Mesenchymal stem cell (in vitro differentiated cells and primary cell): ENCODE results near the gene UBFD1.

Experiments used
- DNase-seq: peaks from one replicate; pipeline ENCODE4 v3.0.0-alpha.2; 2013
- H2AFZ ChIP-seq: one replicate; pipeline ENCODE4 v1.6.1; 2013; ENCODE audit warnings: low read depth, mild to moderate bottlenecking, control low read depth, inconsistent platforms, low read length, moderate library complexity
- H2AK5ac ChIP-seq: 2 replicates; pipeline ENCODE4 v1.6.1; 2013; ENCODE audit warnings: low read length, moderate library complexity, mild to moderate bottlenecking, inconsistent platforms; ENCODE audit not compliant: severe bottlenecking
- H2BK120ac ChIP-seq: one replicate; pipeline ENCODE4 v1.6.1; 2013; ENCODE audit warnings: low read depth, mild to moderate bottlenecking, inconsistent platforms, low read length, moderate library complexity
- H2BK12ac ChIP-seq, 2 experiments: one replicate each; pipeline ENCODE4 v1.6.1; 2013; ENCODE audit warnings: inconsistent platforms in 2 of 2, low read length in 2 of 2, mild to moderate bottlenecking in 2 of 2, moderate library complexity in 2 of 2, control low read depth in 1 of 2
- H2BK15ac ChIP-seq: one replicate; pipeline ENCODE4 v1.6.1; 2013; ENCODE audit warnings: mild to moderate bottlenecking, low read depth, inconsistent platforms; ENCODE audit not compliant: poor library complexity, severe bottlenecking
- H2BK5ac ChIP-seq: 2 replicates; pipeline ENCODE4 v1.6.1; 2013; ENCODE audit warnings: low read depth, mild to moderate bottlenecking, low read length, control low read depth, inconsistent platforms; ENCODE audit not compliant: poor library complexity, severe bottlenecking
- H3K14ac ChIP-seq, 2 experiments: one replicate each; pipeline ENCODE4 v1.6.1; 2013; ENCODE audit warnings: inconsistent platforms in 2 of 2, low read length in 2 of 2, control low read depth in 1 of 2, mild to moderate bottlenecking in 1 of 2, moderate library complexity in 1 of 2
- H3K18ac ChIP-seq, 2 experiments: one replicate each; pipeline ENCODE4 v1.6.1; 2013; ENCODE audit warnings: inconsistent platforms in 2 of 2, low read length in 2 of 2, control low read depth in 1 of 2, low read depth in 1 of 2, mild to moderate bottlenecking in 1 of 2
- H3K23ac ChIP-seq, 2 experiments: one replicate each; pipeline ENCODE4 v1.6.1; 2013; ENCODE audit warnings: inconsistent platforms in 2 of 2, low read length in 2 of 2, mild to moderate bottlenecking in 2 of 2, moderate library complexity in 2 of 2, control low read depth in 1 of 2
- H3K27ac ChIP-seq: 2 replicates; pipeline ENCODE4 v1.5.1; 2013; ENCODE audit warnings: mild to moderate bottlenecking, moderate library complexity, low read length, control low read depth, inconsistent platforms; ENCODE audit not compliant: poor library complexity, severe bottlenecking
- H3K27me3 ChIP-seq, 2 experiments: 2 replicates each; pipeline versions ENCODE4 v1.6.1 to v1.7.0; 2013; ENCODE audit warnings: low read length in 2 of 2, mild to moderate bottlenecking in 2 of 2, moderate library complexity in 2 of 2, control low read depth in 1 of 2, inconsistent platforms in 1 of 2; ENCODE audit not compliant: control insufficient read depth in 1 of 2, insufficient read depth in 1 of 2
- H3K36me3 ChIP-seq, 2 experiments: 2 replicates each; pipeline versions ENCODE4 v1.6.1 to v1.7.0; 2013; ENCODE audit warnings: low read length in 2 of 2, control low read depth in 1 of 2, inconsistent platforms in 1 of 2, low read depth in 1 of 2, mild to moderate bottlenecking in 1 of 2; ENCODE audit not compliant: insufficient read depth in 2 of 2, control insufficient read depth in 1 of 2
- H3K4ac ChIP-seq, 2 experiments: one replicate each; pipeline ENCODE4 v1.6.1; 2013; ENCODE audit warnings: inconsistent platforms in 2 of 2, low read length in 2 of 2, mild to moderate bottlenecking in 2 of 2, moderate library complexity in 2 of 2, control low read depth in 1 of 2, low read depth in 1 of 2
- H3K4me1 ChIP-seq: 2 replicates; pipeline ENCODE4 v1.6.1; 2013; ENCODE audit warnings: low read depth, low read length, control low read depth; ENCODE audit not compliant: control insufficient read depth, insufficient read depth
- H3K4me2 ChIP-seq: 2 replicates; pipeline ENCODE4 v1.6.1; 2013; ENCODE audit warnings: low read length, mild to moderate bottlenecking, inconsistent platforms; ENCODE audit not compliant: poor library complexity, severe bottlenecking
- H3K4me3 ChIP-seq, 2 experiments: 2 replicates each; pipeline versions ENCODE4 v1.5.1 to v1.7.0; 2013; ENCODE audit warnings: low read length in 2 of 2, mild to moderate bottlenecking in 2 of 2, control low read depth in 1 of 2, low read depth in 1 of 2; ENCODE audit not compliant: insufficient read depth in 1 of 2
- H3K79me1 ChIP-seq: replicated peaks from 2 replicates; pipeline ENCODE4 v1.6.1; 2013; ENCODE audit warnings: mild to moderate bottlenecking, control low read depth, low read length, inconsistent platforms; ENCODE audit not compliant: poor library complexity, severe bottlenecking
- H3K9ac ChIP-seq: 2 replicates; pipeline ENCODE4 v1.7.0; 2013; ENCODE audit warnings: mild to moderate bottlenecking, low read length, moderate library complexity
- H3K9me3 ChIP-seq: 2 replicates; pipeline ENCODE4 v1.7.0; 2013; ENCODE audit warnings: mild to moderate bottlenecking, low read length; ENCODE audit not compliant: control insufficient read depth
- H4K8ac ChIP-seq: one replicate; pipeline ENCODE4 v1.6.1; 2013; ENCODE audit warnings: inconsistent platforms, mild to moderate bottlenecking, low read length, moderate library complexity
- H4K91ac ChIP-seq: one replicate; pipeline ENCODE4 v1.6.1; 2013; ENCODE audit warnings: mild to moderate bottlenecking, low read length, inconsistent platforms
- WGBS: methylation state at CpG from one replicate; pipeline ENCODE4 v1.1.7; 2013; ENCODE audit warnings: mixed read lengths; 5-methylcytosine and 5-hydroxymethylcytosine counted together

Gene UBFD1

DNA sequence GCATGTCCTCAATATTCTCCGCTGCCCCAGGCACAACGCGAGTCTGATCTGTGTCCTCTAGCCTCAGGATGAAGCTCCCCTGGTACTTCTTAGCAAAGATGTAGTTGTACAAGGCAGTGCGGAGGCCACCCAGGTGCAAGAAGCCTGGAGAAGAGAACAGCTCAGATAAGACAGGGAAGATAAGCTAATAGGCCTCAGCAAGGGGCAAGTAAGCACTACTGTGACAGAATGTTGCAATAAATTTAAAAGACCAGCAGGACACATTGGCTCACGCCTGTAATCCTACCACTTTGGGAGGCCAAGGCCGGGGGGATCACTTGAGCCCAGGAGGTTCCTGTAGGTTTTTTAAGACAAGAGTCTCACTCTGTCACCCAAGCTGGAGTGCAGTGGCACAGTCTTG, 5.4 kb upstream of the UBFD1 start:
- peaks cover 25% of the 10 kb centered on the region for H3K79me1 ChIP-seq
- H2BK12ac ChIP-seq, result no peak overlapping the region
- DNase-seq, result no peak
- 81% methylated on average over 6 of the region's 6 CpGs for WGBS
- H3K23ac ChIP-seq, result no peak overlapping the region
- no peak overlapping the region for H3K14ac ChIP-seq
- no peak overlapping the region for H3K18ac ChIP-seq
- H2BK5ac ChIP-seq, result no peak overlapping the region
- no peak overlapping the region for H3K9ac ChIP-seq
- no peaks in the 10 kb centered on the region for H3K4me1 ChIP-seq
- H2AFZ ChIP-seq, result no peak overlapping the region
- H4K8ac ChIP-seq, result no peak overlapping the region
- no peak overlapping the region for H3K4me3 ChIP-seq
- no peak overlapping the region for H3K4me2 ChIP-seq
- H2AK5ac ChIP-seq, result no peak overlapping the region
- no peak overlapping the region for H2BK120ac ChIP-seq
- no peak overlapping the region for H4K91ac ChIP-seq
- H3K4ac ChIP-seq, result no peak overlapping the region
- peaks cover 40 to 47% of the 10 kb centered on the region in 2 experiments for H3K36me3 ChIP-seq
- H3K27me3 ChIP-seq, result no peaks in the 10 kb centered on the region
- no peak overlapping the region for H3K27ac ChIP-seq
- H3K9me3 ChIP-seq, result no peaks in the 10 kb centered on the region
- no peak overlapping the region for H2BK15ac ChIP-seq

DNA sequence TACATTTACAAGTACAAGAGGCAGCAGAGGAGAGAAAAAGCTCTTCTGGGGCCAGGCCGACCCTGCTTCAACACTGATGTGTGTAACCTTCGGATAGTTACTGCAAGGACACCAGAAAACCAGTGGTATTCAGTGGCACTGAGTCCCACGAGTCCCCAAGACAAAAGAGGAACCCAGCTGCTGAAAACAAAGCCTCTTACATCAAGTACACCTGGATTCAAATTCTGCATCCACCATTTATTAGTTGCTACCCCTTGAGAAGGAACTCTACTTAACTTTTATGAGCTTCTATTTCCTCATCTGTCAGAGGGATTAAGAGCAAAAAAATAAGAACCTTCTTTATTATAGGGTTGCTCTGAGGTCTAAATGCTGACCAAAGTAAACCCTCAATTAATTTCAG, 3.0 kb upstream of the UBFD1 start:
- no peak overlapping the region for H2BK12ac ChIP-seq
- H2BK5ac ChIP-seq, result no peak overlapping the region
- H3K9me3 ChIP-seq, result no peaks in the 10 kb centered on the region
- H2AFZ ChIP-seq, result no peak overlapping the region
- H2BK15ac ChIP-seq, result no peak overlapping the region
- H2BK120ac ChIP-seq, result no peak overlapping the region
- no peak overlapping the region for H4K8ac ChIP-seq
- H3K4me2 ChIP-seq, result no peak overlapping the region
- H3K79me1 ChIP-seq, result peaks cover 20% of the 10 kb centered on the region
- no peaks in the 10 kb centered on the region for H3K27me3 ChIP-seq
- no peak overlapping the region for H3K23ac ChIP-seq
- no peak overlapping the region for H3K27ac ChIP-seq
- peaks cover 27 to 36% of the 10 kb centered on the region in 2 experiments for H3K36me3 ChIP-seq
- no peaks in the 10 kb centered on the region for H3K4me1 ChIP-seq
- no peak overlapping the region for H3K4me3 ChIP-seq
- no peak overlapping the region for H2AK5ac ChIP-seq
- no peak for DNase-seq
- H4K91ac ChIP-seq, result no peak overlapping the region
- no peak overlapping the region for H3K9ac ChIP-seq
- H3K14ac ChIP-seq, result no peak overlapping the region
- WGBS, result 89% methylated on average over 3 of the region's 3 CpGs
- no peak overlapping the region for H3K4ac ChIP-seq
- no peak overlapping the region for H3K18ac ChIP-seq

DNA sequence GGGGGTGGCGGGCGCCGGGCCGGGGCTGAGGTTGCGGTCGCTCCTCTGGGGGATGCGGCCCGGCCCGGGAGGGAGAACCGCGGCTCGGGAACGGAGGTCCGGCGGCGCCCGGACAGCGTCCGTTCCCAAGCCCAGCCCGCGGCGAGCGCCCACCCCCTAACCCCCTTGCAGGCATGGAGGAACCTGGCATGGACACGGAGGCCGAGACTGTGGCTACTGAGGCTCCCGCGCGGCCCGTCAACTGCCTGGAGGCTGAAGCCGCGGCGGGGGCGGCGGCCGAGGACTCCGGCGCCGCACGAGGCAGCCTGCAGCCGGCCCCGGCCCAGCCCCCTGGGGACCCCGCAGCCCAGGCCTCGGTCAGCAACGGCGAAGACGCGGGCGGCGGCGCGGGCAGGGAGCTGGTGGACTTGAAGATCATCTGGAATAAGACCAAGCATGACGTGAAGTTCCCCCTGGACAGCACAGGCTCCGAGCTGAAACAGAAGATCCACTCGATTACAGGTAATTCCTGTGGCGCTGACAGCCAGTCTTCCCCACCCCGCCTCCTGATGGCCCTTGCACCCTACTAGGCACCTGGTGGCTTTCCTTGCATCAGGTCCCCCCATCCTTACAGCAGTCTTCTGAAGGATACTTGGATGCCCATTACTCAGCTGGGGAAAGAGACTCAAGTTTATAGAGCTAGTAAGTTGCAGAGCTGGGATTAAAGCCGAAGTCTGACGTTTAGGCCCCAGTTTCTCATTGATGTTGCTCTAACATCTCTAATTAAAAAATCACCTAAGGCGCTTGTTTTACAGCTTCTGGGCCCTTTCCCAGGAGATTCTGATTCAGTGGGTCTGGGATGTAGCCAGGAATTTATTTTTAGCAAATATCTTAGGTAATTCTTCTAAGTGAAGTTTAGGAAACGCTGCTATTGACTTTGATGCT, 514 bp downstream of the UBFD1 start:
- H4K91ac ChIP-seq, result peak overlapping the region; percentile 8
- H3K4me1 ChIP-seq, result no peaks in the 10 kb centered on the region
- peaks cover 16 to 41% of the 10 kb centered on the region in 2 experiments for H3K36me3 ChIP-seq
- peak overlapping the region; percentile 93 to 98 for H3K4me3 ChIP-seq
- H3K9me3 ChIP-seq, result no peaks in the 10 kb centered on the region
- peak overlapping the region in 1 of 2 experiments; percentile 96 for H3K14ac ChIP-seq
- H2BK12ac ChIP-seq, result peak overlapping the region in 1 of 2 experiments; percentile 42
- peak overlapping the region; percentile 71 to 95 for H3K4ac ChIP-seq
- peak overlapping the region; percentile 90 for H2AFZ ChIP-seq
- no peak overlapping the region for H2AK5ac ChIP-seq
- peaks cover 23% of the 10 kb centered on the region for H3K79me1 ChIP-seq
- H2BK120ac ChIP-seq, result no peak overlapping the region
- peak overlapping the region in 1 of 2 experiments; percentile 72 for H3K23ac ChIP-seq
- peak; percentile 44 for DNase-seq
- no peaks in the 10 kb centered on the region for H3K27me3 ChIP-seq
- peak overlapping the region; percentile 76 for H4K8ac ChIP-seq
- H2BK15ac ChIP-seq, result peak overlapping the region; percentile 12
- peak overlapping the region; percentile 99 for H3K9ac ChIP-seq
- 2% methylated on average over 43 of the region's 60 CpGs for WGBS
- peak overlapping the region; percentile 75 for H3K4me2 ChIP-seq
- H3K27ac ChIP-seq, result peak overlapping the region; percentile 5
- peak overlapping the region; percentile 88 for H2BK5ac ChIP-seq
- H3K18ac ChIP-seq, result peak overlapping the region; percentile 75 to 84

DNA sequence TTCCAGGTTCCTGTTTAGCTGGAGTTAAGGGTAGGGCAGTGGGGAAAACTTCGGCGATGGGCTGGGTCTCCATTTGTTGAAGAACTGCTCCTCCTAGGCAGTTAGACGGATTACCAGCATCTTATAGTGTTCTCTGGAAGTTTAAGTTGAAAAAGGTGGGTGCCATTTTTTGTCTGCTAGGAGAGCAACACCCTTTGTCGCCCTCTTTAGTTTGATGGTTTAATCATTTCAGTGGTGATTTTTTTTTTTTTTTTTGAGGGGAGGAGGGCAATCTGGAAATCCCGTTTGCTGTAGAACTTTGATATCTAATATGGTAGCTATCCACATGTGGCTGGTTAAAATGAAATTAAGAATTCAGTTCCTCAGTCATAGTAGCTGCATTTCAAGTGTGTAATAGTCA, 4.1 kb downstream of the UBFD1 start:
- Histone ChIP-seq H3K18ac (no peak overlapping the region), H3K27ac (no peak overlapping the region), H4K8ac (no peak overlapping the region), H2BK5ac (no peak overlapping the region), H2AK5ac (no peak overlapping the region), H3K9me3 (no peaks in the 10 kb centered on the region), H3K4me2 (no peak overlapping the region), H3K4me1 (no peaks in the 10 kb centered on the region), H2BK120ac (no peak overlapping the region), H3K23ac (no peak overlapping the region), H4K91ac (no peak overlapping the region), H2BK15ac (no peak overlapping the region), H2AFZ (no peak overlapping the region), H3K79me1 (peaks cover 38% of the 10 kb centered on the region), H3K27me3 (no peaks in the 10 kb centered on the region), H3K4ac (no peak overlapping the region), H3K4me3 (no peak overlapping the region), H3K14ac (no peak overlapping the region), H2BK12ac (no peak overlapping the region), H3K9ac (peak overlapping the region; percentile 37), H3K36me3 (peaks cover 42 to 75% of the 10 kb centered on the region in 2 experiments)
- 87% methylated on average over 5 of the region's 5 CpGs for WGBS
- no peak for DNase-seq
